GM21723 (cell line): ENCODE data around the gene NKTR.

Source experiments
- ATAC-seq: cut with Tn5 transposase; IDR thresholded peaks from one replicate; pipeline ENCODE4 v1.9.1; 2021; ENCODE audit warnings: mild to moderate bottlenecking, moderate library complexity; ENCODE audit not compliant: unreplicated experiment

Gene NKTR

DNA sequence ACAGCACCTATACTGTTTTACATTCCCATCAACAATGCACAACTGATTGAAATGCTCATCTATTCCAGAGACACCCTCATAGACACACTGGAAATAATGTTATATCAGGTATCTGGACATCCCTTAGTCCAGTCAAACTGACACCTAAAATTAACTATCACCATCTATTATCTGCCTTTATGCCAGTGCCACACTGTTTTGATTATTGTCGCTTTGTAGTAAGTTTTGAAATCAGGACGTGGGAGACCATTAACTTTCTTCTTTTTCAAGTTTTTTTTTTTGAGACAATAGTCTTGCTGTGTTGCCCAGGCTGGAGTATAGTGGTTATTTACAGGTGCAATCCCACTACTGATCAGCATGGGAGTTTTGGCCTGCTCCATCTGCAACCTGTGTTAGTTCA, 75.4 kb downstream of the NKTR start:
- no peak for ATAC-seq

DNA sequence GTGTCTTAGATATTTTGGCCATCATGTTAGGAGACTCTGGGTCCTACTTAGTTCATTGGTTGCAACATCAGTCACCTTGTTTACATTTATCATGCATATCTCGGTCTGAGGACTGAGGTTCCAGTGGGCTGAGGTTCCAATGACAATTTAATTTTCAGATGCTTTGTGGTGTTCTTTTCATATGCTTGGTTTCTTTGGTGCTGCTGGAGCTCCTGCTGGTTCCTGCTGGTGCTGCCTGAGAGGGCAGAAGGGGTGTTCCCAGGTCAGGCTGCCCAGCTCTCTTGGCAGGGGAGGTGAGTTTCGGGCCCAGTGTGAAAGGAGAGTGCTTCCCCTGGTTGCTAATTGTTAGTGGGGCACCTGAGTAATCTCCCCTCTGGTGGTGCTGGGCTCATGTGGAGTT, 78.0 kb downstream of the NKTR start:
- ATAC-seq: no peak

DNA sequence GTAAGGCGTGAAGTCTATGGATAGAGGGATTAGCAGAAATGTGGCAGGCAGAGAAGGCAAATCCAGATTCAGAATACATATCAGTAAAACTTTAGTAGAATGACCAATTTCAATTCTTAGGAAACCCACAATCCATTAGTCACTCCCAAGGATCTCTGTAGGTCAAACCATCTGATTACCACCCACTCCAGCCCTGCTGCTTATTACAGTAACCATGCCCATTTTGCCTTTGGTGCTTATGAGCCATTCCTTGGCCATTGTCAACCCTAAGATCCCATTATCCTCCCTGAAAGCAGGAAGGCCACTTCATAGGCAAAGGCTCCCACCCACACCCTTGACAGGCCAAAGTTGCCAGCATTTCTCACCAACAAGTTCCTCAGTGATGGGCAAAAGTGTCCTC, 79.8 kb downstream of the NKTR start:
- ATAC-seq: no peak

DNA sequence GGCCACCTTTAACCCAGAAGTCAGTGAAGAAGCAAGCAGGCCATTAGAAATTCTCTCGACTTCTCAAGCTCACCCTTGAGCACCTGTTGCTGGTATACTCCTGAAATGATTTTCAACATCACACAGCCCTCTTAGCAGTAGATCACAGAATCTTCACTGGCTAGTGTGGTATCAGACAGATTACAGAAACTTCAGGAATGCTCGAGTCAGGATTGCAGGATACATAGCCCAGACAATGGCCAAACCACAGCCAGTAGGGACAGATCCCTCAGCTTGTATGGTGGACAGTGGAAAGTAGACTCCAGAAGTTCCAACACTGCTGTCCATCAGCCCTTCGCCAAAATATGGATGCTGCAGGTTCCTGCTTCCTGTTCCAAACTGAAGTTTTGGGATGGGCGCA, 80.3 kb downstream of the NKTR start:
- ATAC-seq: no peak

DNA sequence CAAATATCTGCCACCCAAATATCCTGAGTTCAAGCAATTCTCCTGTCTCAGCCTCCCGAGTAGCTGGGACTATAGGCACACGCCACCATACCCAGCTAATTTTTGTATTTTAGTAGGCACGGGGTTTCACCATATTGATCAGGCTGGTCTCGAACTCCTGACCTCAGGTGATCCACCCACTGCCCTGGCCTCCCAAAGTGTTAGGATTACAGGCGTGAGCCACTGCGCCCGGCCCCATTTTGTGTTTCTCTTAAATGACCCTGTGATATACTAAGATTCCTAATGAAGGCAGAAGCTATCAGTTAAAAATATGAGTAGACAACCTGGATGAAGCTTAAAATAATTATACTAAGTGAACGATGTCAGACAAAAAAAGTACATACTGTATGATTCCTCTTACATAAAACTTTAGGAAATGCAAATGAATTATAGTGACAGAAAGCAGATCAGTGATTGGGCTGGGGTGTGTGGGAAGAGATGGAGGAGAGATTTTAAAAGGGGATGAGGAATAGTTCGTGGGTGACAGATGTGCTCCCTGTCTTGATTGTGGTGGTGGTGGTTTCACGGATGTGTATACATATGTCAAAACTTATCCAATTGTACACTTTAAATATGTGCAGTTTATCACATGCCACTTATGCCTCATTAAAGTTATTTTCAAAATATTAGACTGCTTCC, 81.0 kb downstream of the NKTR start:
- no peak for ATAC-seq

DNA sequence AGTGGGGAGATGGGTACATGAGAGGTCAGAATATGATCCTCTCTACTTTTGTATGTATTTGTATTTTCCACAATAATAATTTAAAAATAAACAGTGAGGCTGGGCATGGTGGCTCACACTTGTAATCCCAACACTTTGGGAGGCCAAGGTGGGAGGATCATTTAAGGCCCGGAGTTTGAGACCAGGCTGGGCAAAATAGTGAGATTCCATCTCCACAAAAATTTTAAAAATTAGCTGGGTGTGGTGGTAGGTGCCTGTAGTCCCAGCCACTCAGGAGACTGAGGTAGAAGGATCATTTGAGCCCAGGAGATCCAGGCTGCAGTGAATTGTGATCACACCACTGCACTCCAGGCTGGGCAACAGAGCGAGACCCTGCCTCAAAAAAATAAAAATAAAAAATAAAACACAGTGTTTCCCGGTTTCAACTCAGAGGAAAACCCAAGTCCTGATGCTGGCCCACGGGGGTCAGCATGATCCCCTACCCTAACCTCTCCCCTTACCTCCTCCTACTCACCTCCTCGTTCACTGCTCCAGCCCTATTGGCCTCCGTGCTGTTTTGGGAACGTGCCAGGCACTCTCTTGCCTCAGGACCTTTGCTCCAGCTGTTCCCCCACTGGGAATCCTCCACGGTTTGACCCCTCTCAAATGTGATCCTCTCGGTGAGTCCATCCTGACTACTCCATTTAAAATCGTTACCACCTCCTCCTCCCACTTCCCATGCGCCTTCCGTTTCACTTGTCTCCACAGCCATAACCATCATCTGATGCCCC, 82.0 kb downstream of the NKTR start:
- no peak for ATAC-seq

DNA sequence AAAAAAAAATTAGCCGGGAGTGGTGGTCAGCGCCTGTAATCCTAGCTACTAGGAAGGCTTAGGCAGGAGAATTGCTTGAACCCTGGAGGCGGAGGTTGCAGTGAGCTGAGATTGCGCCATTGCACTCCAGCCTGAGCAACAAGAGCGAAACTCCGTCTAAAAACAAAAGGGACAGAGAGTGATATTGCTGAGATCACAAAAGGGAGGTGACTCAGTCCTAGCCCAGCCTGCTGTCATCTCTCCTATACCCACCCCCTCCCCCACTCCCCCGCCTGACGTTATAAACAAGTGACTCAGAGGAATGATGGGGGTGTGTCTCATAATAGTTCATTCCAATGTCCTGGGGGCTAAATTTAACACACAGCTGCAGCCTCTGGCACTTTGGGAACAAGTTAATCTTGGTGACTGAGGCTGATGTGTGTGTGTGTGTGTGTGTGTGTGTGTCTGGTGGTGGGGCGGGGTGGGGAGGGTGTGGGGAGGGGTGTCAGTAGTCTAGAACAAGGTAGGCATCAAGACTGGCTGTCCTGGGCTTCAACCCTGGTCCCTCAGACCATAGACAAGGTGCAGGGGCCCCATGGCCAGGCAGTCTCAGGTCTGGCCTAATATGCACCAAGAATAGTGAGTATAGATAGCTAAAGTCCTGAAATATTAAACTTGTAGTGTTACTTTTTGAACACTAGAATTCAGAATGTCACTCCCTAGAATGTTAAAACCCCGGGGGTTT, 83.6 kb downstream of the NKTR start:
- ATAC-seq: no peak

DNA sequence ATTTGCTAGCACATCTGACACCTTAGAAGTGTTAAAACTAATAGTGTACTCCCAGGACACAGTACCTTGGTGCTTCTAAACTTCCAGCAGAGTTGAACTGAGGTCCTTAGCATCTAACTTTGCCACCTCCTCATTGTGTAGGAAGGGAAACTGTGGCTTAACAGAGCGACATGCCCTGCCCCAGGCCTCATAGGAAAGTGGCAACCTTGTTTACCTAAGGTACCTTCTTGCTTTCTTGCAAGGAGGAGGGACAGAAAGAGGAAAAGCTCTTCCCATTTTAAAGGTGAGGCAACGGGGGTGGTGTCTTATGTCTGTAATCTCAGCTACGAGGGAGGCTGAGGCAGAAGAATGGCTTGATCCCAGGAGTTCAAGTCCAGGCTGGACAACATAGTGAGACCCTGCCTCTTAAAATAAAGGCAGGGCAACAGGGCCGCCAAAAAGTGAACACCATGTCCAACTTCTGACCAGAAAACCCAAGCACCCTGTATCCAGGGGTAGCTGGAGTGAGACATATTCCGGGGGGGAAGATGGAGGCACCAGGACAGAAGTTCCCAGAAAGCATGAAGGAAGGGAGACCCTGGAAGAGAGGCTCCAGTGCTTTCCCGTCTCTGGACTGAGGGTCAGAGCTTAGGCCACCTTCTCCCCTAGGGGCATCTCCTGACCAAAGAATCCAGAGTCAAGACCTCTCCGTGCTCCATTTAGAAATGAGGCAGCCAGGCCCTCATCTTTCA, 84.3 kb downstream of the NKTR start:
- ATAC-seq: no peak

DNA sequence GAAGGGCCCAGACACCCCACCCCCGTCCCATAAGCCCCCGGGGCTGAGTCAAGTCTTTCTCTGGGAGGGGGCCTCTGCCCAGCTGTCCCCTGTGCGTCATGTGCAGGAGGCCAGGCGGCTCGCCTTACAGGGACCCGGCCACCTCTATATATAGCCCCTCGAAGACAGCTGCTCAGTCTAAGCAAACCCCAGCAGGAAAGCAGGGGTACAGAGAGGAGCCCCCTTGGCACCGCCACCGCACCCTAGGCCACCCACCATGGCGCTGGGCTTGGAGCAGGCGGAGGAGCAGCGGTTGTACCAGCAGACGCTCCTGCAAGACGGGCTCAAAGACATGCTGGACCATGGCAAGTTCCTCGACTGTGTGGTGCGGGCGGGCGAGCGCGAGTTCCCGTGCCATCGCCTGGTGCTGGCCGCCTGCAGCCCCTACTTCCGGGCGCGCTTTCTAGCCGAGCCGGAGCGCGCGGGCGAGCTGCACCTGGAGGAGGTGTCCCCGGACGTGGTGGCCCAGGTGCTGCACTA, 84.9 kb downstream of the NKTR start, which contains the start of gene KLHL40:
Gene KLHL40, plus strand, starts transcription at position 175 of the 519 bp plus-strand sequence. Its CDS starts 82 bp downstream, at position 257.
- ATAC-seq: no peak

DNA sequence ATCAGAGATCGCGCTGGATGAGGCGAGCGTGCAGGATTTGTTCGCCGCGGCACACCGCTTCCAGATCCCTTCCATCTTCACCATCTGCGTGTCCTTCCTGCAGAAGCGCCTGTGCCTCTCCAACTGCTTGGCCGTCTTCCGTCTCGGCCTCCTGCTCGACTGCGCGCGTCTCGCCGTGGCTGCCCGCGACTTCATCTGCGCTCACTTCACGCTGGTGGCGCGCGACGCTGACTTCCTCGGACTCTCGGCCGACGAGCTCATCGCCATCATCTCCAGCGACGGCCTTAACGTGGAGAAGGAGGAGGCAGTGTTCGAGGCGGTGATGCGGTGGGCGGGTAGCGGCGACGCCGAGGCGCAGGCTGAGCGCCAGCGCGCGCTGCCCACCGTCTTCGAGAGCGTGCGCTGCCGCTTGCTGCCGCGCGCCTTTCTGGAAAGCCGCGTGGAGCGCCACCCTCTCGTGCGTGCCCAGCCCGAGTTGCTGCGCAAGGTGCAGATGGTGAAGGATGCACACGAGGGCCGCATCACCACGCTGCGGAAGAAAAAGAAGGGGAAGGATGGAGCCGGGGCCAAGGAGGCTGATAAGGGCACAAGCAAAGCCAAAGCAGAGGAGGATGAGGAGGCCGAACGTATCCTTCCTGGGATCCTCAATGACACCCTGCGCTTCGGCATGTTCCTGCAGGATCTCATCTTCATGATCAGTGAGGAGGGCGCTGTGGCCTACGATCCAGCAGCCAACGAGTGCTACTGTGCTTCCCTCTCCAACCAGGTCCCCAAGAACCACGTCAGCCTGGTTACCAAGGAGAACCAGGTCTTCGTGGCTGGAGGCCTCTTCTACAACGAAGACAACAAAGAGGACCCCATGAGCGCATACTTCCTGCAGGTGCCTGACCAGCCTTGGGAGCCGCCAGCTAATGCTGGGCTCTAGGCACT, 85.7 kb downstream of the NKTR start:
- no peak for ATAC-seq

DNA sequence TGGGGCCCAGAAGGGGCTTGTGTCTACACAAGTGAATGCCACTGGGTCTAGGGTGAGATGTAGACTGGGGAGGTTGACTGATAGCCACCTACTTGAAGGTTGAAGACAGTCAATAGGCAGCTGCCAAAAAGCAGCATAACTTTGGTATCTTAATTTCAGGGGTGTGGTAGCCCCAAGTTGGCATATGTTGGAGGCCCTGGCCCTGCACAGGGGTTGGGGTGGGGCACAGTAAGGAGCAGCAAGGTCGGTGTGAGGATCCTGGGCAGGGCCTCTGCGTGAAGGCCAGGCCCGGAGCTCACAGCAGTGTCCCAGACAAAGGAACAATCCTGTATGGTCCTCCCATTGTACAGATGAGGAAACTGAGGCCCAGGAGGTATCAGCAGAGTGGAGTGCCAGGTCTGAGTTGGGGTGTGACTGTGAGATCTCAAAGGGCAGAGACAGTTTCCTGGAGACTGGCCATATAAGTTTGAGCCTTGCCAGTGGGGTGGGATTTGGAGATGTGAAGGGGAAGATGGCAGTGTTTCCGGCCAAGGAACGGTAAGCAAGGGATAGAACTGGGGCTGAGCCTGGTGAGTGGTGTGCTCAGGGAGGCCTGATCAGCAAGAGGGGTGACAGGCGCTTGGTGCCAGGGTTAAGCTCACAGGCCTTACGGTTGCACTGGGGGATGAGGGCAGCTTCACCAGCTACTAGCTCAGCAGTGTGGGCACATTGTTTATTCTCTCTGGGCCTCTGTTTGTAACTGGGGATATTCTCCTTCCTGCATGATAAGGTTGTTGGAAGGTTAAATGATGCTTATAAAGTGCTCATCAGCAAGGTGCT, 86.6 kb downstream of the NKTR start:
- ATAC-seq: no peak

DNA sequence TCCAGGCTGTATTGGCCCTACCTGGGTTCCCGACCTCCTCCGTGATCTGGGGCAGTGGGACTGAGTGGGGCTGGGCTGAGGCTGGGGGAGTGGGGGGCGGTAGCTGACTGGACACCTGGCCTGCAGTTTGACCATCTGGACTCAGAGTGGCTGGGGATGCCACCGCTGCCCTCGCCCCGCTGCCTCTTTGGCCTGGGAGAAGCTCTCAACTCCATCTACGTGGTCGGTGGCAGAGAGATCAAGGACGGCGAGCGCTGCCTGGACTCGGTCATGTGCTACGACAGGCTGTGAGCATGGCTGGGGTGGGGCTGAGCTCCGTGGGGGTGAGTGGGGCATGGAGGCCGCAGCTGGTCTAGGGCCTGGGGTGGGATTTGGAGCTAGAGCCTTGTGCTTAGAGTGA, 87.5 kb downstream of the NKTR start:
- ATAC-seq: no peak

DNA sequence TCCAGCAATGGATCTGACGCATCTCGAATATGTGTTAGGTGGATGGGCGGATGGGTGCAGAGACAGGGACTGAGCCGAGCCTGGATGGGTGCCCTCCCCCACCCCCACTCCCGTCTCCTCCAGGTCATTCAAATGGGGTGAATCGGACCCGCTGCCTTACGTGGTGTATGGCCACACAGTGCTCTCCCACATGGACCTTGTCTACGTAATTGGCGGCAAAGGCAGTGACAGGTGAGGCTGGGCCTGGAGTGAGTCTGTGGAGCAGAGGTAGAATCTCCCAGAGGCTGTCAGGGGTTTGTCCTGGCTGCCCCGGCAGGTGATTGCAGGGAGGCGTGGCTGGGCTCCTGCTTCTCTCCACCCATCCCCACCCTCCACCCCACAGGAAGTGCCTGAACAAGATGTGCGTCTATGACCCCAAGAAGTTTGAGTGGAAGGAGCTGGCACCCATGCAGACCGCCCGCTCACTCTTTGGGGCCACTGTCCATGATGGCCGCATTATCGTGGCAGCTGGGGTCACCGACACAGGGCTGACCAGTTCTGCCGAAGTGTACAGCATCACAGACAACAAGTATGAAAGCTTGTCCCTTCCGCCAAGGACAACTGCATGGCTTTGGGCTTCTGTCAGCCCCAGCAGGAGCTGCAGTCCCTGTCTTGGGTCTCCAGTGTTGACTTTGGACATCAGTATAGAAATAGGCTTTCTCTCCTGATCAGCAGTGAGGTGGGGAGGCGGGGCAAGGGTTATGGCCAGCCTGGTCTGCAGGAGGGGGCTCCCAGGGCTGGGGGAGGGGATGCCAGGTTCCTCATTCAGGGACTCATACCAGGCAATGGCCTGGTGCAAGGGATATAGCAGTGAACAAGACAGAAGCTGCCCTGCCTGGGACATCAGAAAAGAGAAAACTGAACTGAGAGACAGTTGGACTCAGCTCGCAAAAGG, 88.3 kb downstream of the NKTR start:
- ATAC-seq: no peak

DNA sequence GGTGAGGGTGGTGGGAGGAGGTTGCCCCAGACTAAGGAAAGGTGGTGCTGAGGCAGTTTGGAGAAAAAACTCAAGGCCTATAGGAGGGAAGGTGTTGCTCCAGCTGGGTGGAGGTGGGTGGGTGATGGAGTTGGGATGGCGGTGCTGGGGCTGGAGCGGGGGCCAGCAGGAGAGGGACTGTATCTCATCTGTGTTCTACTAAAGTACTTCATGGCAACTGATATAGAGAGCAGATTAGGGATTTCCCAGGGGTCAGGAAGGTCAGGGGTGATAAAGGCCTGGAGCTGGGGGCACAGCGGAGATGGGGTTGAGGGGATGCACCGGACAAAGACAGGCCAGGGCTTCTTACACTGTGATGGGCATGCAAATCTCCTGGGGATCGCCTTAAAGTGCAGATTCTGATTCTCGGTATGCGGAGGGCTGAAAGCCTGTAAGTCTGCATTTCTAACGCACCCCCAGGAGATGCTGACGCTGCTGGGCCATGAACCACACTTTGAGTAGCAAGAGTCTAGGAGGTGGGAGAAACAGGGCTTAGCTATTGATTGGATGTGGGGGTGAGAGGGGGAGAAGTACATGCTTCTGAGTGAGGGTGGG, 89.0 kb downstream of the NKTR start:
- ATAC-seq: no peak

DNA sequence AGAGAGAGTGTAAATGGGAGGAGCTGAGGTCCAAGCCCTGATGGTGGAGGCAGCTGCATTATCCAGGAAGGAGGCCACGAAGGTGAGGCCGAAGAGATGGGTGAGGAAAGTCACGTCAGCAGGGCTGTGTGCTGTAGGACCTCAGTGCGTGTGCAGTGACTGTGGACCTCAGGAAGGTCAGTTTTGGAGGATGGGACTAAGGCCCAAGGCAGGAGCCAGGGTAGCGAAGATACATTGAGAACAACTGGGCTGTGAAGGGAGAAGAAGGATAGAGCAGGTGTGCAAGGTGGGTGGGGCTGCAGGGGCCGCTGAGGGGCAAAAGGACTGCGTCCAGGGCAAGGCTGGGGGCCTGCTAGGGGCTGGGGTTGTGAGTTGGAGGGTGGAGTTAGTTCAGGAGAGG, 89.7 kb downstream of the NKTR start:
- no peak for ATAC-seq

DNA sequence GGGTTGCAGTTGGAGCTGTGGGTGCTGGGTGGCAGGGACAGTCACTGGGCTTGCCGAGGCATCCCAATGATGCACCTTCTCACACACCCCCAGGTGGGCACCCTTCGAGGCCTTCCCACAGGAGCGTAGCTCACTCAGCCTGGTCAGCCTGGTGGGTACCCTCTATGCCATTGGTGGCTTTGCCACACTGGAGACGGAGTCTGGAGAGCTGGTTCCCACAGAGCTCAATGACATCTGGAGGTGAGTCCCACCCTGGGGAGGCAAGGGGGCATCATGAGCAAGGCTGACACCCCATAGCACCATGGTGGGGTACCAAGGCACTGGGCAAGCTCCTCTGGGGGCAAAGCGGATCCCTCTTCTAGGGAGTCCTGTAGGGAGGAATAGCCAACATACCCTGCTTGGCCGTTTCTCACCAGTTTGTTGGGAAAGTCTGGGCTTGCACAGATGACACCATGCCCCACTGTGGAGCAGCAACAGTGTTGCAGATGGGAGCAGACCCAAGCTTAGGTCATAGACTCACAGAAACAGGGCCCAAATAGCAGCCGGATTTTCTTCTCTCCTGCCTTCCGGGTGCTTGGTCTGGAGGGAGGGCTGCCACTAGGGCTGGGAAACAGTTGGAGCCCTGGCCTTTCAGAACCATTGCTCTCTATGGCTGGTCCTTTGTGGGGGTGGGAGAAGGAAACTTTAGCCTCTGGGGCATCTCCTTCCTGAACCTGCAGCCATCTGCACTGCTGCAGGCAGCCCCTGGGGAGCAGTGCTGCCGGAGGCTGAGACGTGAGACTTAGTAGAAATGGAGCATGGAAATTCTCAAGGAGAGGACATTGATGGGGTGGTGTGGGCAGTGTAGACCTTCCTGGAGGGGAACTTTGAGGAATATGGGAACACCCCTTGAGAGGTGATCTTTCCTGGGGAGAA, 90.5 kb downstream of the NKTR start:
- ATAC-seq: no peak
